ENCODE data around the gene MGLL. TPM values are rescaled to one million over a fixed set of nuclear protein-coding genes. Genes with fewer than 3 reads are reported as not detected.

MGLL gene
- polyA plus RNA-seq, 4 donors = 24.7 to 47.2 (median 43.1) TPM

GRCh38 chr3:127848131-127849129 lies 26.1 kb upstream of the MGLL start:
- DNase-seq = no peak
- Histone ChIP-seq H3K27ac (ENCODE audit: low read depth in 1 of 3, low read length in 2 of 3) (no peak overlapping the region), H3K27me3 (ENCODE audit: control insufficient read depth in 3 of 3, insufficient read depth in 3 of 3, low read length in 3 of 3) (no peaks in the 10 kb centered on the region), H3K4me1 (ENCODE audit: control insufficient read depth in 3 of 3, insufficient read depth in 2 of 3, low read depth in 1 of 3, low read length in 2 of 3) (no peaks in the 10 kb centered on the region), H3K36me3 (ENCODE audit: control insufficient read depth in 3 of 3, insufficient read depth in 2 of 3, low read depth in 1 of 3, low read length in 3 of 3) (no peaks in the 10 kb centered on the region), H3K9me3 (ENCODE audit: control insufficient read depth in 2 of 2, insufficient read depth in 1 of 2, low read depth in 1 of 2, low read length in 1 of 2) (no peaks in the 10 kb centered on the region), H3K4me3 (ENCODE audit: low read depth in 1 of 3, low read length in 3 of 3) (no peak overlapping the region)
- WGBS, 3 donors = 63 to 81% (median 76%) methylated on average over 9 of the region's 9 CpGs
- no peak for FAIRE-seq

- Histone ChIP-seq H3K4me1 (ENCODE audit: control insufficient read depth in 3 of 3, insufficient read depth in 2 of 3, low read depth in 1 of 3, low read length in 2 of 3) (no peaks in the 10 kb centered on the region), H3K9me3 (ENCODE audit: control insufficient read depth in 2 of 2, insufficient read depth in 1 of 2, low read depth in 1 of 2, low read length in 1 of 2) (no peaks in the 10 kb centered on the region), H3K27me3 (ENCODE audit: control insufficient read depth in 3 of 3, insufficient read depth in 3 of 3, low read length in 3 of 3) (no peaks in the 10 kb centered on the region), H3K36me3 (ENCODE audit: control insufficient read depth in 3 of 3, insufficient read depth in 2 of 3, low read depth in 1 of 3, low read length in 3 of 3) (no peaks in the 10 kb centered on the region), H3K27ac (ENCODE audit: low read depth in 1 of 3, low read length in 2 of 3) (no peak overlapping the region), H3K4me3 (ENCODE audit: low read depth in 1 of 3, low read length in 3 of 3) (no peak overlapping the region)
- no peak for DNase-seq
- FAIRE-seq = no peak
- WGBS, 3 donors = 92 to 93% (median 92%) methylated on average over 4 of the region's 4 CpGs
Observed at GRCh38 chr3:127847236-127847720, 25.0 kb upstream of the MGLL start.

- Histone ChIP-seq H3K27ac (ENCODE audit: low read depth in 1 of 3, low read length in 2 of 3) (no peak overlapping the region), H3K9me3 (ENCODE audit: control insufficient read depth in 2 of 2, insufficient read depth in 1 of 2, low read depth in 1 of 2, low read length in 1 of 2) (no peaks in the 10 kb centered on the region), H3K4me1 (ENCODE audit: control insufficient read depth in 3 of 3, insufficient read depth in 2 of 3, low read depth in 1 of 3, low read length in 2 of 3) (no peaks in the 10 kb centered on the region), H3K36me3 (ENCODE audit: control insufficient read depth in 3 of 3, insufficient read depth in 2 of 3, low read depth in 1 of 3, low read length in 3 of 3) (no peaks in the 10 kb centered on the region), H3K4me3 (ENCODE audit: low read depth in 1 of 3, low read length in 3 of 3) (no peak overlapping the region), H3K27me3 (ENCODE audit: control insufficient read depth in 3 of 3, insufficient read depth in 3 of 3, low read length in 3 of 3) (peaks cover 0 to 2% (median 0%) of the 10 kb centered on the region in 3 donors)
- no peak for FAIRE-seq
- WGBS, 3 donors = 29 to 62% (median 31%) methylated on average over 1 of the region's 1 CpG
- DNase-seq = no peak
Observed at GRCh38 chr3:127846576-127846975, 24.3 kb upstream of the MGLL start.

- H3K4me1 ChIP-seq (ENCODE audit: control insufficient read depth in 3 of 3, insufficient read depth in 2 of 3, low read depth in 1 of 3, low read length in 2 of 3) = no peaks in the 10 kb centered on the region
- FAIRE-seq (no peak), DNase-seq (no peak)
- H3K4me3 ChIP-seq (ENCODE audit: low read depth in 1 of 3, low read length in 3 of 3) = no peak overlapping the region
- H3K9me3 ChIP-seq (ENCODE audit: control insufficient read depth in 2 of 2, insufficient read depth in 1 of 2, low read depth in 1 of 2, low read length in 1 of 2) = no peaks in the 10 kb centered on the region
- H3K36me3 ChIP-seq (ENCODE audit: control insufficient read depth in 3 of 3, insufficient read depth in 2 of 3, low read depth in 1 of 3, low read length in 3 of 3) = no peaks in the 10 kb centered on the region
- H3K27ac ChIP-seq (ENCODE audit: low read depth in 1 of 3, low read length in 2 of 3) = no peak overlapping the region
- peaks cover 0 to 2% (median 0%) of the 10 kb centered on the region in 3 donors for H3K27me3 ChIP-seq (ENCODE audit: control insufficient read depth in 3 of 3, insufficient read depth in 3 of 3, low read length in 3 of 3)
- WGBS, 3 donors = 85 to 95% (median 85%) methylated on average over 6 of the region's 6 CpGs
Observed at GRCh38 chr3:127844326-127844942, 22.1 kb upstream of the MGLL start.

- Histone ChIP-seq H3K36me3 (ENCODE audit: control insufficient read depth in 3 of 3, insufficient read depth in 2 of 3, low read depth in 1 of 3, low read length in 3 of 3) (no peaks in the 10 kb centered on the region), H3K27ac (ENCODE audit: low read depth in 1 of 3, low read length in 2 of 3) (no peak overlapping the region), H3K27me3 (ENCODE audit: control insufficient read depth in 3 of 3, insufficient read depth in 3 of 3, low read length in 3 of 3) (peaks cover 0 to 2% (median 0%) of the 10 kb centered on the region in 3 donors), H3K9me3 (ENCODE audit: control insufficient read depth in 2 of 2, insufficient read depth in 1 of 2, low read depth in 1 of 2, low read length in 1 of 2) (no peaks in the 10 kb centered on the region), H3K4me1 (ENCODE audit: control insufficient read depth in 3 of 3, insufficient read depth in 2 of 3, low read depth in 1 of 3, low read length in 2 of 3) (peaks cover 0 to 7% (median 0%) of the 10 kb centered on the region in 3 donors), H3K4me3 (ENCODE audit: low read depth in 1 of 3, low read length in 3 of 3) (no peak overlapping the region)
- no peak for DNase-seq
- WGBS, 3 donors = 77 to 82% (median 78%) methylated on average over 8 of the region's 8 CpGs
- no peak for FAIRE-seq
Observed at GRCh38 chr3:127840671-127841070, 18.4 kb upstream of the MGLL start.

- DNase-seq = no peak
- WGBS, 3 donors = 93 to 96% (median 96%) methylated on average over 5 of the region's 5 CpGs
- FAIRE-seq = no peak
- Histone ChIP-seq H3K4me3 (ENCODE audit: low read depth in 1 of 3, low read length in 3 of 3) (no peak overlapping the region), H3K36me3 (ENCODE audit: control insufficient read depth in 3 of 3, insufficient read depth in 2 of 3, low read depth in 1 of 3, low read length in 3 of 3) (no peaks in the 10 kb centered on the region), H3K9me3 (ENCODE audit: control insufficient read depth in 2 of 2, insufficient read depth in 1 of 2, low read depth in 1 of 2, low read length in 1 of 2) (no peaks in the 10 kb centered on the region), H3K27me3 (ENCODE audit: control insufficient read depth in 3 of 3, insufficient read depth in 3 of 3, low read length in 3 of 3) (peaks cover 0 to 2% (median 0%) of the 10 kb centered on the region in 3 donors), H3K27ac (ENCODE audit: low read depth in 1 of 3, low read length in 2 of 3) (no peak overlapping the region), H3K4me1 (ENCODE audit: control insufficient read depth in 3 of 3, insufficient read depth in 2 of 3, low read depth in 1 of 3, low read length in 2 of 3) (peaks cover 0 to 17% (median 0%) of the 10 kb centered on the region in 3 donors)
Observed at GRCh38 chr3:127839099-127839498, 16.8 kb upstream of the MGLL start.

GRCh38 chr3:127835993-127836882 lies 13.9 kb upstream of the MGLL start:
- Histone ChIP-seq H3K27ac (ENCODE audit: low read depth in 1 of 3, low read length in 2 of 3) (peak overlapping the region in 1 of 3 donors; percentile 60), H3K36me3 (ENCODE audit: control insufficient read depth in 3 of 3, insufficient read depth in 2 of 3, low read depth in 1 of 3, low read length in 3 of 3) (no peaks in the 10 kb centered on the region), H3K4me3 (ENCODE audit: low read depth in 1 of 3, low read length in 3 of 3) (no peak overlapping the region), H3K9me3 (ENCODE audit: control insufficient read depth in 2 of 2, insufficient read depth in 1 of 2, low read depth in 1 of 2, low read length in 1 of 2) (peaks cover 0 to 4% of the 10 kb centered on the region in 2 donors), H3K27me3 (ENCODE audit: control insufficient read depth in 3 of 3, insufficient read depth in 3 of 3, low read length in 3 of 3) (no peaks in the 10 kb centered on the region), H3K4me1 (ENCODE audit: control insufficient read depth in 3 of 3, insufficient read depth in 2 of 3, low read depth in 1 of 3, low read length in 2 of 3) (peaks cover 0 to 19% (median 1%) of the 10 kb centered on the region in 3 donors)
- DNase-seq (peak in 1 of 2 donors; percentile 57), FAIRE-seq (no peak)
- 75 to 84% (median 82%) methylated on average over 8 of the region's 8 CpGs for WGBS, 3 donors

- H3K36me3 ChIP-seq (ENCODE audit: control insufficient read depth in 3 of 3, insufficient read depth in 2 of 3, low read depth in 1 of 3, low read length in 3 of 3) = no peaks in the 10 kb centered on the region
- H3K27me3 ChIP-seq (ENCODE audit: control insufficient read depth in 3 of 3, insufficient read depth in 3 of 3, low read length in 3 of 3) = no peaks in the 10 kb centered on the region
- DNase-seq (no peak), FAIRE-seq (no peak)
- H3K9me3 ChIP-seq (ENCODE audit: control insufficient read depth in 2 of 2, insufficient read depth in 1 of 2, low read depth in 1 of 2, low read length in 1 of 2) = peaks cover 0 to 10% of the 10 kb centered on the region in 2 donors
- peaks cover 0 to 19% (median 1%) of the 10 kb centered on the region in 3 donors for H3K4me1 ChIP-seq (ENCODE audit: control insufficient read depth in 3 of 3, insufficient read depth in 2 of 3, low read depth in 1 of 3, low read length in 2 of 3)
- H3K4me3 ChIP-seq (ENCODE audit: low read depth in 1 of 3, low read length in 3 of 3) = no peak overlapping the region
- 86 to 98% (median 90%) methylated on average over 4 of the region's 4 CpGs for WGBS, 3 donors
- H3K27ac ChIP-seq (ENCODE audit: low read depth in 1 of 3, low read length in 2 of 3) = peak overlapping the region in 1 of 3 donors; percentile 44
Observed at GRCh38 chr3:127834771-127835170, 12.5 kb upstream of the MGLL start.
